Neuron (in vitro differentiated cells): ENCODE data around the gene GINS2.

Experiments used
- H2AFZ ChIP-seq: one replicate; pipeline ENCODE4 v1.6.1; 2013; ENCODE audit warnings: low read depth, mild to moderate bottlenecking, inconsistent platforms, low read length, moderate library complexity
- H3K27me3 ChIP-seq: one replicate; pipeline ENCODE4 v1.6.1; 2013; ENCODE audit warnings: low read length; ENCODE audit not compliant: insufficient read depth
- H3K36me3 ChIP-seq: one replicate; pipeline ENCODE4 v1.6.1; 2013; ENCODE audit warnings: low read length; ENCODE audit not compliant: insufficient read depth
- H3K4me1 ChIP-seq: one replicate; pipeline ENCODE4 v1.6.1; 2013; ENCODE audit warnings: low read length; ENCODE audit not compliant: insufficient read depth
- H3K4me3 ChIP-seq: 2 replicates; pipeline ENCODE4 v1.5.1; 2013; ENCODE audit warnings: mild to moderate bottlenecking, low read length, moderate library complexity
- H3K9me3 ChIP-seq: one replicate; pipeline ENCODE4 v1.6.1; 2013; ENCODE audit warnings: low read length

GINS2 gene

DNA sequence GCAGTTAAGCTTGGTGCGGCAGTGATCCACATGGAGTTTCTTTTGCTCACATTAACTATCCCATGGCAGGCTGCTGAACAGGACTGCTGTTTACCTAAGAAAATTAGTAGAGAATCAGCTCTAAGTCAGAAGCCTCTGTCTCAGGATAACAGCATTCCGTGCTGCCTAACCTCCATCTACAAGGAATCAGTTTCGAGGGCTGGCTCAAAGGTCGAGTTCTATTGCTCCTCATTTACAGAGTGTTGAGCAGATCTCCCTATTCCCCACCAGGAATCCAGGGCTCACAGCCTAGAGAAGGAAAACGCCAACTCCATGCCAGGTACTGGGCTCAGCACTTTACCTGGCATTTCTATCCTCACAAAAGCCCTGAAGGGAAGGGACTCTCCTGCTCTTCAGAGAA, 9.9 kb downstream of the GINS2 start:
- no peak overlapping the region for H2AFZ ChIP-seq
- H3K4me1 ChIP-seq, result peaks cover 4% of the 10 kb centered on the region
- H3K4me3 ChIP-seq, result no peak overlapping the region
- no peaks in the 10 kb centered on the region for H3K9me3 ChIP-seq
- H3K27me3 ChIP-seq, result no peaks in the 10 kb centered on the region
- H3K36me3 ChIP-seq, result peaks cover 76% of the 10 kb centered on the region

GRCh38 chr16:85678016-85678415, 10.7 kb downstream of the GINS2 start:
- Histone ChIP-seq H3K9me3 (no peaks in the 10 kb centered on the region), H3K36me3 (peaks cover 78% of the 10 kb centered on the region), H2AFZ (no peak overlapping the region), H3K4me1 (no peaks in the 10 kb centered on the region), H3K4me3 (no peak overlapping the region), H3K27me3 (no peaks in the 10 kb centered on the region)

DNA sequence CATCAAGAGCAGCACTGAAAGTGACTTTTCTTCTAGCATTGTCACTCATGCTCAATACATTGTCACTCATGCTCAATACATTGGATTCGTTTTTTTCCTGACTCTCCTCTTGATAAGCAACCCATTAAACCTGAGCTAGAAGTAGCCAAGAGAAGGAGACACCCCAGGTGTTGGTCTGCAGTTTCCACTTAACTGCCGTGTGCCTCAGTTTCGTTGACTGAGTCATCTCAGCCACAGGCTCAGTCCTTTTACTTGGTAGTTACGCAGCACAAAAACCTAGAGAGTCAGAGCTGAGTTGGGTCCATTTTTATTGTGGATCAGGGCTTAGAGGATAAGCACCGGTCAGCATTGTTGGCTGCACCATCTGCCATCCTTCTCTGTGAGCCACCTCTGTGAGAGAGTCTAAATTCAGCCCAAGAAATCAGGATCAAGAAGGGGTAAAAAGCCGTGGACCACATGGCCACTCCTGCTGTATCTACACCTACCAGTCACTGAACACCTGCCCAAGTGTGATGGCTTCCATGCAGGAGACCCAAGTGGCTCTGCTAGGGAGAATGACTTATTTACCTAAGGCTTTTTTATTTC, 11.3 kb downstream of the GINS2 start:
- H3K4me3 ChIP-seq, result no peak overlapping the region
- no peaks in the 10 kb centered on the region for H3K27me3 ChIP-seq
- peaks cover 84% of the 10 kb centered on the region for H3K36me3 ChIP-seq

DNA sequence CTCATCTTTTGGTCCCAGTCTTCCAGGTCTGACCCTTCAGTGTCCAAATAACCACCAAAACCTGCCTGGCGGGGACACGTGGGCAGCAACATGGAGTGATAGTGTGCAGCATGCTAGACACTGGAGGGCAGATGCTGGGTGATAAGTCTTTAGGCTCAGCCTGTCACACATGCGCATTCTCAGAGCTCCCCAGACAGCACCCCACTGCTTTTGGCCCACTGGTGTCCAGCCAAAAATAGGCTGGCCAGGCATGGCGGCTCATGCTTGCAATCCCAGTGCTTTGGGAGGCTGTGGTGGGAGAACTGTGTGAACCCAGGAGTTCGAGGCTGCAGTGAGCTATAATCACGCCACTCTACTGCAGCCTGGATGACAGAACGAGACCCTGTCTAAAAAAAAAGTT, 12.3 kb downstream of the GINS2 start:
- H3K36me3 ChIP-seq, result peaks cover 91% of the 10 kb centered on the region
- no peak overlapping the region for H3K4me3 ChIP-seq
- no peaks in the 10 kb centered on the region for H3K9me3 ChIP-seq
- no peaks in the 10 kb centered on the region for H3K4me1 ChIP-seq
- no peaks in the 10 kb centered on the region for H3K27me3 ChIP-seq
- H2AFZ ChIP-seq, result no peak overlapping the region

More for the DNA sequence above, 11.3 kb downstream of the GINS2 start:
- Histone ChIP-seq H2AFZ (no peak overlapping the region), H3K4me1 (no peaks in the 10 kb centered on the region), H3K9me3 (no peaks in the 10 kb centered on the region)

DNA sequence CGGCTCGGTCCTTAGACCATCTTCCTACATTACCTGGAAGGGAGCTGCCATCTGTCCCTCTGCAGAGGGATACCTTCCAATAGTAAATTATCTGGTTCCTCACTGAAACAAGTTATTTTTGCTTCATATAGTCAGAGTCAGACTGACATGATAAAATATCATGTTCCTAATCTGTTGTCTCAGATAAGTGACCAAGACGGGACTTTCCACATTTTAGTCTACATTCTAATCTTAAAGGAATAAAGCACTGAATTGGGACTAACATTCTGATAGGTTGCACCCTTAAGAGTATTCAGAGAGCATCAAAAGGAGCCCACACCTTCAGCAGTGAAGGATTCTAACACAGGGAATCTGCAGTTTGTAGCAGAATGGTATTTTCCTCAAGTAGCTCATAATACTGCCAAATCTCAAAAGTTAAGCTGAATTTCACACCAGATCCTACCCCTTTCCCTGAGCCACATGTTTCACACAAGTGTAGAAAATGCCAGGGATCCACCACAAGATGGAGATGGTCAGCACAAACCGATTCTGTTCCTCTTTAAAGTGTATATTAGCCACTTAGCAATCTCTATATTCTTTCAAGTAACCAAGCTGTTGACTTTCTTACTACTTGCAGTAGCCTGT, 13.4 kb downstream of the GINS2 start:
- H3K9me3 ChIP-seq, result no peaks in the 10 kb centered on the region
- H3K4me1 ChIP-seq, result no peaks in the 10 kb centered on the region
- H2AFZ ChIP-seq, result no peak overlapping the region
- H3K36me3 ChIP-seq, result peaks cover 86% of the 10 kb centered on the region
- no peaks in the 10 kb centered on the region for H3K27me3 ChIP-seq
- no peak overlapping the region for H3K4me3 ChIP-seq

- no peaks in the 10 kb centered on the region for H3K27me3 ChIP-seq
- H2AFZ ChIP-seq, result no peak overlapping the region
- no peaks in the 10 kb centered on the region for H3K4me1 ChIP-seq
- H3K9me3 ChIP-seq, result no peaks in the 10 kb centered on the region
- peaks cover 83% of the 10 kb centered on the region for H3K36me3 ChIP-seq
- no peak overlapping the region for H3K4me3 ChIP-seq
Measured at GRCh38 chr16:85674828-85675227, 13.9 kb downstream of the GINS2 start.

- Histone ChIP-seq H3K36me3 (peaks cover 85% of the 10 kb centered on the region), H2AFZ (no peak overlapping the region), H3K9me3 (no peaks in the 10 kb centered on the region), H3K4me1 (no peaks in the 10 kb centered on the region), H3K27me3 (no peaks in the 10 kb centered on the region), H3K4me3 (no peak overlapping the region)
Measured at GRCh38 chr16:85674418-85674755, 14.4 kb downstream of the GINS2 start.

GRCh38 chr16:85673529-85674417, 15.0 kb downstream of the GINS2 start:
- Histone ChIP-seq H3K4me3 (no peak overlapping the region), H3K9me3 (no peaks in the 10 kb centered on the region), H3K27me3 (no peaks in the 10 kb centered on the region), H3K36me3 (peaks cover 85% of the 10 kb centered on the region), H2AFZ (no peak overlapping the region), H3K4me1 (no peaks in the 10 kb centered on the region)

GRCh38 chr16:85670840-85671239, 17.9 kb downstream of the GINS2 start:
- H3K9me3 ChIP-seq, result no peaks in the 10 kb centered on the region
- no peak overlapping the region for H3K4me3 ChIP-seq
- H3K27me3 ChIP-seq, result no peaks in the 10 kb centered on the region
- H3K4me1 ChIP-seq, result no peaks in the 10 kb centered on the region
- H2AFZ ChIP-seq, result no peak overlapping the region
- H3K36me3 ChIP-seq, result peaks cover 87% of the 10 kb centered on the region

GRCh38 chr16:85668676-85669424, 19.9 kb downstream of the GINS2 start:
- Histone ChIP-seq H3K4me3 (no peak overlapping the region), H3K9me3 (no peaks in the 10 kb centered on the region), H2AFZ (no peak overlapping the region), H3K27me3 (no peaks in the 10 kb centered on the region), H3K4me1 (no peaks in the 10 kb centered on the region), H3K36me3 (peaks cover 89% of the 10 kb centered on the region)

- H3K36me3 ChIP-seq, result peaks cover 90% of the 10 kb centered on the region
Measured at GRCh38 chr16:85667841-85668413, 20.8 kb downstream of the GINS2 start.

DNA sequence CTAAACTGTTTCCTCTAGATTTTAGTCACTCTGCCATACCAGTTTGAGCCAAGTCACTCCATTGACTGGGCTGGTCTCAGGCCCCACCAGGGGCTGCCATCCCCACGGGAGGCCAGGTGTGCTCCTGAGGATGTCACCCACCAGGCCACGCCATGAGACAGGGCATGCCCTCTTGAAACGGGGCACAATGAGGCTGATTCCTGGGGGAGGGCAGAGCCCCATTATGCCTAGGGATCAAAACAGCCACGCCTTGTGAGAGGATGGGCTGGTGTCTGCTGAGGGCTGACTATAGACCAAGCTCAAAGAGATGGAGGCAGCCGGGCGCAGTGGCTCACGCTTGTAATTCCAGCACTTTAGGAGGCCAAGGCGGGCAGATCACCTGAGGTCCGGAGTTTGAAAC, 21.5 kb downstream of the GINS2 start:
- peaks cover 83% of the 10 kb centered on the region for H3K36me3 ChIP-seq
- no peak overlapping the region for H3K4me3 ChIP-seq
- H3K27me3 ChIP-seq, result no peaks in the 10 kb centered on the region
- no peaks in the 10 kb centered on the region for H3K9me3 ChIP-seq
- H2AFZ ChIP-seq, result no peak overlapping the region
- peaks cover 13% of the 10 kb centered on the region for H3K4me1 ChIP-seq

More at GRCh38 chr16:85667841-85668413, 20.8 kb downstream of the GINS2 start:
- H3K9me3 ChIP-seq, result no peaks in the 10 kb centered on the region
- H3K4me3 ChIP-seq, result no peak overlapping the region
- H3K4me1 ChIP-seq, result peaks cover 7% of the 10 kb centered on the region
- no peak overlapping the region for H2AFZ ChIP-seq
- no peaks in the 10 kb centered on the region for H3K27me3 ChIP-seq
